Activated CD4-positive, alpha-beta T cell treated with anti-CD3 and anti-CD28 coated beads, Interleukin-10, Interleukin-2, amounts not matched to agents 100 ng/mL and 50 ng/mL, durations not matched to agents 16 hours and 8 hours (primary cell): ENCODE results near the gene HSD17B11.
A peak's percentile ranks its signal among the peaks of the same experiment; 100 is the strongest.
"Not testable (repeated sequence)": the region's sequence is repeated elsewhere in the genome, so short reads cannot be mapped to it uniquely, and the experiment has no call there.

Experiments
- DNase-seq: peaks from one replicate; pipeline ENCODE4 v3.0.0-alpha.2; 2020

Gene HSD17B11

DNA sequence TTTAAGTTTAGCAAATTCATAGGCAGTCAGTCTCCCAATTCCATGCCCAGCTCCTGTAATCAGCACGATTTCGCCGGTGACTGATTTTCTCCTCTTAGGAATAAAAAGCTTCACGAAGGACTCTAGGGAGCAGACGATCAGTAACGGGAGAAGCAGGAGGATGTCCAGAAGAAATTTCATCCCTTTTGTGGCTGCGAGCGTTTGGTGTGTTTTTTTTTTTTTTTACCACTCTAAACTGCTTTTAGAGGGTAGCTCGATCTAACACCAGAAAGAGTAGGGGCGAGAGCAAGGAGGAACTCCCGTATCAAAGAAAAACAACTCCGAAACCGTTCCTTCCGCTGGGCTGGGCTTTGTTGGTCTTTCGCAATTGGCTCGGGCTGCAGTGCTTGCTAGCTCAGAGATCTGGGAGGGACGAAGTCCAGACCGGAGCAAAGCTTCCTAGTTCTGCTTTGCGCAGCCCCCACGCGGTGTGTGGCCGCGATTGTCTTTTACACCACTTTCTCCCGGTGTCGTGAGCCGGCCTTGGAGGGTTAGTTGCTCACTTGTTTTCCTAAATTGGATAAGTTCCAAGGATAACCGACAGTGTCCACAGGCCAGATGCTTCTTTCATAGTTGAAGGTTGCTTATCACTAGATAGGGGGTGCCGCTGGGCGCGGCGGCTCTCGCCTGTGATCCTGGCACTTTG lies at the start of gene HSD17B11:
Gene HSD17B11, minus strand, starts transcription at position 298 of the 685 bp plus-strand sequence. Its CDS starts 118 bp downstream, at position 180.
- DNase-seq, result peak; percentile 91

- DNase-seq, result no peak
Measured at GRCh38 chr4:87433342-87433741, 42.4 kb upstream of the HSD17B11 start.

GRCh38 chr4:87430038-87430437 lies 39.0 kb upstream of the HSD17B11 start:
- DNase-seq, result no peak

- no peak for DNase-seq
Measured at GRCh38 chr4:87428979-87429378, 38.0 kb upstream of the HSD17B11 start.

GRCh38 chr4:87427518-87427868 lies 36.5 kb upstream of the HSD17B11 start:
- no peak for DNase-seq

GRCh38 chr4:87426865-87427517 lies 36.0 kb upstream of the HSD17B11 start:
- DNase-seq, result no peak

- DNase-seq, result peak; percentile 26
Measured at GRCh38 chr4:87425711-87426110, 34.7 kb upstream of the HSD17B11 start.

- not testable (repeated sequence) for DNase-seq
Measured at GRCh38 chr4:87424099-87424543, 33.1 kb upstream of the HSD17B11 start.

DNA sequence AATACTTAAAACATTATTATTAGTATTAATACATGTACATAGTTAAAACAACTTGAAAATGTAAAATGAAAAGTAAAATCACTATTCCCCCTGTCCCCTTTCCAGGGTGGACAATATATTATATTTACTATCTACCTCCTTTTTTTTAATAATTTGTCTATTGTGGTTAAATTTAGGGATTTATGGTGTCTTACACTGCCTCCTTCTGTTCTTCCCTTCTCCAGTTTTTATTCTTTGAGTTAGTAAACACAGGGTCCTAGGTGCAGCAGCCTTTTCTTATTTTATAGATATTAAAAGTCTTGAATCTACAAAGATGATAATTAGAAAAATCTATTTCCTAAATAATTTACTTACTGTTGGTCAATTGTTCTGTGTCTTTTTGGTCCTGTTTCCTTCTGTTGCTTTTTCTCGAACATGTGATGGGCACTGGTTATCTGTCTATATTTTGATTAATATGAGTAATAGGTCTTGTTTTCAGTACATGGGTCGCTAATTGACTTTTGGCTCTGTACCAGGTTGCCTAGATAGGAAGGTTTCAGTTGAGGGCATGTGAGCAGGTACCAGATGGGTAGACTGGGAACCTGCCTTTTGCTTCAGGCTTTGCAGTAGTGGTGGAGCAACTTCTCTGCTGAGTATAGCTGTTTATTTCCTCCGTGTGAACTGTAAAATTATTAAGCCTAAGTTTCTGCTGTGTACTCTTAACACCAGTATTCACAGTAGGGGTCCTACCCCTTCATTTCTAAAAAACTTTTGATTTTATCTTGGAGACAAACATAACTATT lies 32.5 kb upstream of the HSD17B11 start:
- peak; percentile 48 for DNase-seq

DNA sequence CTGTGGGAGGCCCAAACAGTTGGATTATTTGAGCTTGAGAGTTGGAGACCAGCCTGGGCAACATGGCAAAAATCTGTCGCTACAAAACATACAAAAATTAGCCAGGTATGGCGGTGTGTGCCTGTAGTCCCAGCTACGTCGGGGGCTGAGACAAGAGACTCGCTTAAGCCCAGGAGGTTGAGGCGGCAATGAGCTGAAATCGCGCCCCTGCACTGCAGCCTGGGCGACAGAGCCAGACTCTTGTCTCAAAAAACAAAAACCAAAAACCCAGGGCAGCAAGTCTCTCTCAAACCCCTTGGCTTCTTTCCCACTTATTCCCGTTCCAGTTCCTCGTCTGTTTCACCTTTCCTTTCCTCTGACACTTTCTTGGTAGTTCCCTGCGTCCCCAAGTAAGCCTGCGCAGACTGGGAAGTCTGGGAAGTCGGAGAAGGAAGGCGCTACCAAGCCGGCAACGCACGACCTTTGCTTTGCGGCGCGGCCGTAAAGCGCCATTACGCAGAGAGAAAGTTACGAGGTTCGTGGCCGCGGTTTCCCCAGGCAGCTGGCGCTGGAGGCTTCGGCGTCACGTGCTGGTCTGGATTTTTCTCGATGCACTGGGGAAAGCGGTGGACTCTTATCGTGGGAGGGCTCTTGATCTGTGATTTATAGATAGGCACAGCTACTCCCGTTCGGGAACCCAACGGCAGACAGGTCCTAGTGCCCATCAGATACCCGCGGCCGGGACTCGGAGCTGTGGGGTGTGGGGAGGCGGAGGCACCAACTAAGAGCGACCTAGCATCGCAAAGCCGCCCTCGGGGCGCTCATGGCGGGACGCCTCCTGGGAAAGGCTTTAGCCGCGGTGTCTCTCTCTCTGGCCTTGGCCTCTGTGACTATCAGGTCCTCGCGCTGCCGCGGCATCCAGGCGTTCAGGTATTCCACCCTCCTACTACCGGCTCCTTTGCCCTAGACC lies 31.4 kb upstream of the HSD17B11 start, which contains the start of gene NUDT9:
Gene NUDT9, plus strand, starts transcription at position 470 of the 949 bp plus-strand sequence. Its CDS starts 333 bp downstream, at position 803.
- peak; percentile 91 for DNase-seq

- no peak for DNase-seq
Measured at GRCh38 chr4:87420276-87420830, 29.4 kb upstream of the HSD17B11 start.

GRCh38 chr4:87419578-87420249 lies 28.7 kb upstream of the HSD17B11 start:
- DNase-seq, result no peak

DNA sequence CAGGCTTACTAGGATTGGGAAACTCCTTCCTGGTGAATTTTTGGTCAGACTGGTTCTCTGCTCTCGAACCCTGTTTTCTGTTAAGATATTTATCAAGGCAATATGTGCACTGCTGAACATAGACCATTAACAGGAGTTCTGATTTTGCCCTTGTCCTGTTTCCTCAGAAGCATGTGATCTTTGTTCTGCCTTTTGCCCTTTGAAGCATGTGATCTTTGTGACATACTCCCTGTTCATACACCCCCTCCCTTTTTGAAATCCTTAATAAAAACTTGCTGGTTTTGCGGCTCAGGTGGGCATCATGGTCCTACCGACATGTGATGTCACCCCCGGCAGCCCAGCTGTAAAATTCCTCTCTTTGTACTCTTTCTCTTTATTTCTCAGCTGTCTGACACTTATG lies 27.4 kb upstream of the HSD17B11 start:
- not testable (repeated sequence) for DNase-seq

GRCh38 chr4:87416965-87417364 lies 26.0 kb upstream of the HSD17B11 start:
- DNase-seq, result no peak

GRCh38 chr4:87414816-87415215 lies 23.8 kb upstream of the HSD17B11 start:
- no peak for DNase-seq

- no peak for DNase-seq
Measured at GRCh38 chr4:87410679-87411078, 19.7 kb upstream of the HSD17B11 start.

- DNase-seq, result no peak
Measured at GRCh38 chr4:87410157-87410556, 19.2 kb upstream of the HSD17B11 start.

GRCh38 chr4:87409420-87409939 lies 18.5 kb upstream of the HSD17B11 start:
- DNase-seq, result no peak

DNA sequence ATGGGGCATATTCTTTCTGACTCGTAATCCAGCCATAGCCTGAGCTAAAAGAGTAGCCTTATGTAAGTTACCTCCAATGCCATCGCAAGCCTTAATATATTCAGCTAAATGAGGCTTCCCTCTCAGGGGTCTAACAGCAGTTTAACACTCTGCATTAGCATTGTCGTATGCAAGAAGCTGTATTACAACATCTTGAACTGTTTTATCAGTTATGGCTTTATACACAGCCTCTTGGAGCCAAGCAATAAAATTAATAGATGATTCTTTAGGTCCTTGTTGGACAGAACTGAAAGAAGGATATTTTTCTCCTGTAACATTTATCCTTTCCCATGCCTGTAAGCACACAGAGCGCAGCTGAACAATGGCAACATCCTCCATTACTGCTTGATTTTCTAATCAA lies 15.9 kb upstream of the HSD17B11 start:
- not testable (repeated sequence) for DNase-seq

GRCh38 chr4:87406462-87406861 lies 15.5 kb upstream of the HSD17B11 start:
- no peak for DNase-seq

DNA sequence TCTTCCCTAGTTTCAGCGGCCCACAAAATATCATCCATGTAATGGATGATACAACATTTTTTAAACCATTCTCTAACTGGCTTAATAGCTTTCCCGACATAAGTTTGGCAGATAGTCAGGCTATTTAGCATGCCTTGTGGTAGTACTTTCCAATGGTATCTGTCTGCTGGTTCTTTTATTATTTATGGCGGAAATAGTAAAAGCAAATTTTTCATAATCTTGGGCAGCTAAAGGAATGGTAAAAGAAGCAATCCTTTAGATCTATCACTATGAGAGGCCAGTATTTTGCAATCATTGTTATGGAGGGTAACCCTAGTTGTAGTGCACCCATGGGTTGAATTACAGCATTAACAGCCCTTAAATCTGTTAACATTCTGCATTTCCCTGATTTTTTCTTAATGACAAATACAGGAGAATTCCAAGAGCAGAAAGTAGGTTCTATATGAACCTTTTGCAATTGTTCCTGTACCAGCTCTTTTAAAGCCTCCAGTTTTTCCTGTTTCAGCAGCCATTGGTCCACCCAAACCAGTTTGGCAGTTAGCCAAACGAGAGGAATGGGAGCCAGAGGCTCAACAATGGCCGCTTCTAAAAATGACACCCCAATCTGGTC lies 14.3 kb upstream of the HSD17B11 start:
- DNase-seq, result no peak
